HT-29 (cell line): ENCODE results near the gene ZNF689. TPM values are rescaled to one million over a fixed set of nuclear protein-coding genes. Genes with fewer than 3 reads are reported as not detected.

Experiments
- DNase-seq: peaks from one replicate; pipeline ENCODE4 v3.0.0-alpha.2; 2015; ENCODE audit warnings: low spot score
- small RNA-seq: library from RNA; depleted of rRNA; stranded (forward); fragments of <200 nt; gene quantifications from one replicate; pipeline ENCODE3, GENCODE V24; 2014
- total RNA-seq: library from RNA; depleted of rRNA; stranded (reverse); fragments of >200 nt; shearing (Covaris generic); gene quantifications from 2 replicates; pipeline ENCODE4 v1.2.3, GENCODE V29; 2014; rRNA removed

ZNF689 gene
- total RNA-seq, 1 experiment from 2014 or later = 4.9 TPM

DNA sequence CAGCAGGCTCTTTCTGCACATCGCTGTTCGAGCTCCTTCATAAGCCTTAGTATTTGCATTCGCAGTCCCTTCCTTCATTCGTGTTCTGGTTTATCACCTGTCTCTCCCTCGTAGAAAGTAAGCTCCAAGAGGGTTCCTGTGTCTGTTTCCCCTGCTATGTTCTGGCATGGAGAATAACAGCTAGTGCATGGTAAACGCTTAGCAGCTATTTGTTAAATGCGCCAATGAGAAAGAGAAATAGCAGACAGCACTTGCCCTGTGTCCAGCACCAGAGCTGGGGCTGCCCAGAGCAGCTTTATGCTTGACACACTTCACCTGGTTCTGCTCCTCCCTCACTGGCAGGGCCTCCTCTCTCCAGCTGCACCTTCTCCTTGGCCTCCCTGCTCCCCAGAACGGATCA is 44.2 kb downstream of the ZNF689 start:
- no peak for DNase-seq

DNA sequence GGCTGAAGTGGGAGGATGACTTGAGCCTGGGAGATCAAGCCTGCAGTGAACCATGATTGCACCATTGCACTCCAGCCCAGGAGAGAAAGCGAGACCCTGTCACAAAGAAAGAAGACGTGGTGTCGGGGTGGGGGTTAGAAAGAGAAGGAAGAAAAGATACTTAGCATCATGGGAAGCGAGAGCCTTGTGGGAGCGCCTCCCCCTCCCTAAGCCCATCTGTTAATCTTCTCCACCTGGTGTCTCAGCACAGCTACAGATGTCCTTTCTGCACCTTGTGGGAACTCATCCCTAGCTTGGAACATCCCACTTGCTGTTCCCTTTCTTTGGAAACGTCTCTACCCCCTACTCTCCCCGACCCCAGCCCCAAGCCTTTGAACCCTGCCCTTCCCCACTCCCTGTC is 44.7 kb downstream of the ZNF689 start:
- DNase-seq = no peak

GRCh38 chr16:30562021-30562420 is 48.2 kb downstream of the ZNF689 start:
- peak; percentile 59 for DNase-seq

DNA sequence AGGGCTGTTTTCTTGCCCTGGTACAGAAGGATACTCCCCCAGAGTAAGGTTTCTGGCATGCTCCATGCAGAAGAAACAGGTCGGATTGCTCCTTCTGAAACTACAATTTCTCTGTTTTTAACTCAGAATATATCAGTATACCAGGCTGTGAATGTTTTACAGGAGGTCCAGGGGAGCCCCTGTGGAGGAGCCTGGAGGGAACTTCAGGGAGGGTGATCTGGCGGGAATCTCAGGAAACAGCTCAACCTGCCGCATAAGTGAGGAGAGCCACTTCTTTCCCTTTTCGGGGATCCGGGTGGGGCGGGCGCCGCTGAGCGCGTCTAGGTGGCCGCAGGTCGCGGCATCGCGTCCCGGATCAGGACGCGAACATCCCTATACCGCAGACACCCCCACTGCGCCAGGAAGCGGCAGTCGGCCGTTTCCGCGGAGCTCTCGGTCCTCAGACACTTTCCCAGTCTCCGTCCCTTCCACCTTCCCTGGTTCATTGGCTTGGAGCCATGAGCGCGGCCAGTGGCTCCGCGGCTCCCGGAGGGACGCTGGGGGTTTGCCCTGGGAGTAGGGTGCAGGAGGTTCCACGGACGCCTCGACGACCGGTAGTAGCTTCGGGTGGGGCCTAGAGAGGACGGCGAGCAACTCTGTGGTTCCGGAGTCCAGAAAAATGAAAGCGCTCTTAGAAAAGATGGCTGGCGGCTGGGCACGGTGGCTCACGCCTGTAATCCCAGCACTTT is 48.9 kb downstream of the ZNF689 start:
- peak; percentile 72 for DNase-seq

DNA sequence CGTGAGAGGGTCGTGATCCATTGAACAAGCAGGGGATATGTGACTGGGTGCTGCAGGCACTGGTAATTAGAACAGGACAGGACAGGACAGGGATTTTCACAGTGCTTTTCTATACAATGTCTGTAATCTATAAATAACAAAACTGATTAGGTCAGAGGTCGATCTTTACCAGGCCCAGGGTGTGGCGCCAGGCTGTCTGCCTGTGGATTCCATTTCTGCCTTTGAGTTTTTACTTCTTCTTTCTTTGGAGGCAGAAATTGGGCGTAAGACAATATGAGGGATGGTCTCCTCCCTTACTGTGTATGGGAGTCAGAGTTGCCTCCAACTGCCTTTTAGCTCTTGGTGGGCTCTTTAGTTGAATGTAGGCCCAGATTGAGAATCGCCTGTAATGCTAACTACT is 50.5 kb downstream of the ZNF689 start:
- no peak for DNase-seq

DNA sequence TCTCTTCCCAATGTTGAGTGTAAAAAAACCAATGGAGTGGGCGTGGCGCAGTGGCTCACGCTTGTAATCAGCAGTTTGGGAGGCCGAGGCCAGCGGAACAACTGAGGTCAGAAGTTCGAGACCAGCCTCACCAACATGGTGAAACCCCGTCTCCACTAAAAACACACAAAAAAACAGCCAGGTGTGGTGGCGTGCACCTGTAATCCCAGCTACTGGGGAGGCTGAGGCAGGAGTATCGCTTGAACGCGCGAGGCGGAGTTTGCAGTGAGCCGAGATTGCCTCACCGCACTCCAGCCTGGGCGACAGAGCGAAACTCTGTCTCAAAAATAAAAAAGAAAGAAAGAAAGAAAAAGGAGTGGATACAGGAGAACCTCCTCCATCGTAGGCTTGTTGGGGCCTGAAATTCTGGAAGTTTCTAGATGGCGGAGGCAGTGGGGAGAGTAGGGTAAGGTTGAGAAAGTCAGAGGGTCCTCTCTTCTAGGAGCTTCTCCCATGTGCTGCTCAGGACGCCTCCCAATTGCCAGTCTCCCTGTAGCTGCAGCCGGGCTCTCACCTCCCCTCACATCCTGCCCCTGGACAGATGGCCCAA is 51.3 kb downstream of the ZNF689 start:
- no peak for DNase-seq

GRCh38 chr16:30557957-30558788 is 52.0 kb downstream of the ZNF689 start, which contains the start of gene ZNF764:
TSS of gene ZNF764 (minus strand) at chr16:30558374. CDS start at chr16:30558182, 192 bp downstream.
- DNase-seq = peak; percentile 97

DNA sequence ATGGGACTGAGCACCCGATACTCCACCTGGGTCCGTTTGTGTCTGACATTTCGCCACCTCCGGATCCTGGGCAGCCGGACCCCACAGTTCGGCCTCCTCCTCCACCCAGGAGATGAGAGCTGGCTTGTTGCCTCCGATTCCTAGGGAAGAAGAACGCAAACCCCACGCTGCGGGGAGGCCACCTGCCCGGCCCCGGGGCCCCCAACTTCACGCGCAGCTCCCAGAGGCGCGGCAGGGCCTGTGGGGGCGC is 52.6 kb downstream of the ZNF689 start:
- peak; percentile 24 for DNase-seq

DNA sequence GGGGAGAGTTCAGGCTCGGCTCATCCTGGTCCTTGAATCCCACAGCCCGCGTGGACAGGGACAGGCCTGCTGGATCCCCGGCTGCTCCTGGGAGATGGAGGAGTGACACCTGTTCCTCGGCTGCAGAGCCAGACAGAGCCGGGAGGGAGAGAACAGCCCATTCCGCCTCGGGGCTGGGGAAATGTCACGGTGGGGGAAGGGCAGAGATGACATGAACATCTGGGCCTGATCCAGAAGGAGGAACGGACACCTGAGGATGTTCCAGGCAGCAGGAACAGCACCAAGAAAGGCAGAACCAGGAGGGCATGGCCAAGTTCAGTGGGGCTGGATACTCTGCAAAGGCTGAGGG is 54.1 kb downstream of the ZNF689 start:
- DNase-seq = no peak

- DNase-seq = no peak
These were observed 54.7 kb downstream of the ZNF689 start for GRCh38 chr16:30555315-30556124.

DNA sequence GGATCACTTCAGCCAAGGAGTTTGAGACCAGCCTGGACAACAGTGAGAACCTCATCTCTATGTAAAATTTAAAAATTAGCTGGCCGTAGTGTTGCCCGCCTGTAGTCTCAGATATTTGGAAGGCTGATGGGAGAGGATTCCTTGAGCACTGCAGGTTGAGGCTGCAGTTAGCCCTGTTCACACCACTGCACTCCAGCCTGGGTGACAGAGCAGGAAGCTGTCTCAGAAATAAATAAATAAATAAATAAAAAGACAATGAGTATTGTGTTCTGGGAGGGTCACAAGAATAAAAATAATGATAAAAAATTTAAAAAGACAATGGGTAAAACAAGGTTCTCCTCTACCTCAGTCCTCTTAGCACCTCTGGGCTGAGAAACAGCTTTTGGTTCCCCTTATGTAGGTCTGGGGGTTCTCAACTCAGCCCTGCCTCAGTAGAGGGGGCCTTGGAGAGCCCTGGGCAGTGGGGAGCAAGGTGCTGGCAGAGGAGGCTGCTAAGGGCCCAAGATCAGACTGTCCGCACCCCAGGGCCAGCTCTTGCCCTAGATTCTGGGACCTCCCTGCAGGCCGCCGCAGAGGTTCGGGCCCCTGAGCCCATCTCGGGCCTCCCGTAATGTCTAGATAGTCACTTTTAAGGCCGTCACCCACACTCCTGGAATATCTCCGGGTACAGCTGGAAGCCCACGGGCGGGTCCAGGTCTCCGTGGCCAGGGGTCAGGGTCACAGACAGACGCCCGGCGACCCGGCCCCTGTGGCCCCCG is 55.5 kb downstream of the ZNF689 start:
- no peak for DNase-seq

DNA sequence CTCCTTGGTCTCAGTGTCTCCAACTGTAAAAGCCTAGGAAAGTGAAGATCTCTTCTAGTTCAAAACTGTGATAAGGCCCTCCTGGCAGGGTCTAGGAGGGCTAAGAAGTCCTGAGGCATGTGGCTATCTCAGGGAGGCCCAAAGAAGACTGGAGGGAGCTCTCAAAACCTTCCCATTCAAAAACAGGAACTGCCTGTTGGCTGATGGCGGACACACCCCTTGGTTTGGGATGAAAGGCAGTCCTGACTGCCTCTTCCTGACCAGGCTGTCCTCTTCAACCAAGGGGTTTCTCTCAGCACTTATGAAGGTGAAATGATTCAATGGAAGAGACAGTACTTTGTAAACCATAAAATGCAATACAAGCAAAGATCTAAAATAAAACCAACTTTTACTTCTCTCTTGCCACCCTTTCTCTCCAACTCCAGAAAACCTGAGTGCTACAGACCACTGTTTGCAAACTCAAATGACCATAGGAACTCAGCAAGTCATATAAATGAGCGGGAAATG is 56.7 kb downstream of the ZNF689 start:
- DNase-seq = no peak

DNA sequence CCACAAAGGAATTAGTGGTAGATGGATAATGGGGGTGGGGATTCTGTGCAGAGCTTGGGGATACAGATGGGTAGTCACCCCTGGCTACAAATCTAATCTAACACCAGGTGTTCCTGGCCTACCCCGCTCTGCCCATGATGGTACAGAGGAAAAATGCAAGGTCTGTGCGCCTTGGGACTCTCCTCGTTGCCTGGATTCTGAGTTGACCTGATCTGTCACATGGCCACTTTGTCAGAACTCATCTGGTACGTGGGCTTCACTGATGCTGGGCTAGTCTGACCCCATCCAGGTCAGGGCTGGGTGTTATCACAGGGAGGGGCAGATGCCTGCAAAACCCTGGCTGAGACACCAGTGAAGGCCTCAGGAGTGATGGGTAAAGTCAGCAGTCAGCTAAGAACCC is 57.2 kb downstream of the ZNF689 start:
- no peak for DNase-seq

Small RNA genes lying within 50 kb of the gene (small RNA-seq; reads per million reads assigned to genes)
- gene AC093249.1 (not detected), gene AC093249.4 (not detected)

Other genes starting within 250 kb of the ZNF689 start
- gene TBC1D10B, start 239.9 kb downstream of the ZNF689 start, total RNA-seq = 63.3 and 66.5 TPM in 2 replicates
- 1.0 TPM in 1 of 2 replicates, not detected in the other for gene MYL11, start 235.6 kb downstream of the ZNF689 start, total RNA-seq
- gene SEPTIN1, start 227.8 kb downstream of the ZNF689 start, total RNA-seq = 0.16 TPM in 1 of 2 replicates, not detected in the other
- gene ZNF48, start 215.0 kb downstream of the ZNF689 start, total RNA-seq = 19.0 and 20.3 TPM in 2 replicates
- 12.6 and 17.7 TPM in 2 replicates for gene ZNF771, start 202.8 kb downstream of the ZNF689 start, total RNA-seq
- gene DCTPP1, start 180.4 kb downstream of the ZNF689 start, total RNA-seq = 107 and 111 TPM in 2 replicates
- gene SEPHS2, start 164.5 kb downstream of the ZNF689 start, total RNA-seq = 11.0 and 12.4 TPM in 2 replicates
- not detected in 2 replicates for gene ITGAL, start 137.6 kb downstream of the ZNF689 start, total RNA-seq
- gene ZNF768, start 83.8 kb downstream of the ZNF689 start, total RNA-seq = 47.1 and 47.9 TPM in 2 replicates
- 7.9 and 8.8 TPM in 2 replicates for gene ZNF747, start 75.5 kb downstream of the ZNF689 start, total RNA-seq
- 8.3 and 9.9 TPM in 2 replicates for gene ZNF764, start 52.0 kb downstream of the ZNF689 start, total RNA-seq
- 5.7 and 7.5 TPM in 2 replicates for gene ZNF688, start 38.7 kb downstream of the ZNF689 start, total RNA-seq
- gene ZNF785, start 24.7 kb downstream of the ZNF689 start, total RNA-seq = 7.7 and 12.2 TPM in 2 replicates
- 20.8 and 22.9 TPM in 2 replicates for gene PRR14, start 40.6 kb upstream of the ZNF689 start, total RNA-seq
- gene FBRS, start 48.0 kb upstream of the ZNF689 start, total RNA-seq = 33.6 and 38.0 TPM in 2 replicates
- gene SRCAP, start 88.8 kb upstream of the ZNF689 start, total RNA-seq = 33.2 and 46.2 TPM in 2 replicates
- 58.3 and 69.5 TPM in 2 replicates for gene PHKG2, start 138.0 kb upstream of the ZNF689 start, total RNA-seq
- gene CFAP119, start 151.7 kb upstream of the ZNF689 start, total RNA-seq = 13.5 and 23.4 TPM in 2 replicates
- 99.7 and 109 TPM in 2 replicates for gene RNF40, start 151.9 kb upstream of the ZNF689 start, total RNA-seq
- 19.8 and 21.3 TPM in 2 replicates for gene ZNF629, start 176.8 kb upstream of the ZNF689 start, total RNA-seq